ENCODE measurements around the gene BEGAIN. TPM values are rescaled to one million over a fixed set of nuclear protein-coding genes. Genes with fewer than 3 reads are reported as not detected.

Gene BEGAIN
- total RNA-seq, 1 donor from 2014 or later = 1.9 TPM

DNA sequence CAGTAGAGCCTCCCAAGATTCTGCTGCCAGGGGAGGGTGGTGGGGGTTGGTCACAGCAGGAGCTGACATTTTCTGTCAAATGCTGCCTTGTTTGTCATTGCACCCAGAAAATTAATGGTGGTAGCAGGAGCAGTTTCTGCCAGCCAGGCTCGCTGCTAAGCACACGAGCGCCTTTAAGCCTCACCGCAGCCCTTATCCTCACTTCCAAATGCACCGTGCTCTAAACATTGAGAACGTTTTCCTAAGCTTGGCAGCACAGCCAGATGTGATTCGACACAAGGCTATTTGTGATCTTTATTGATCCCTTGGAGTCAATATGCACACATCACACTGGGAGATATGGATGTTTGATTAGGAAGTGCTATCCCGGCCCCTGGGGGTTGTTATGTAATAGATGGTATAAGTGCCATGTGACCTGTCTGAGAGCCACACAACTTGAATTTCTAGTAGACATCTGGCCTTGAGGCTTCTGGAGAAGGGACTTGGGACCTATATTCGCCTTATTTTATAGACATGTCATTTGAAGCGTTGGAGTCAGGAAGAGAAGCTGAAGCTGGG lies 31.6 kb upstream of the BEGAIN start:
- no peak for DNase-seq
- Histone ChIP-seq H3K4me3 (no peak overlapping the region), H3K9me3 (replicated peaks) (no peaks in the 10 kb centered on the region), H3K4me1 (peaks cover 34% of the 10 kb centered on the region), H3K27ac (replicated peaks) (no peak overlapping the region), H3K36me3 (no peaks in the 10 kb centered on the region), H3K27me3 (ENCODE audit: low read depth) (peaks cover 92% of the 10 kb centered on the region)
- TF ChIP-seq CTCF (IDR thresholded peaks at IDR 0.05; ENCODE audit: borderline replicate concordance) = no peak
- intact Hi-C loops (cut with micrococcal nuclease) = no loop called here

DNA sequence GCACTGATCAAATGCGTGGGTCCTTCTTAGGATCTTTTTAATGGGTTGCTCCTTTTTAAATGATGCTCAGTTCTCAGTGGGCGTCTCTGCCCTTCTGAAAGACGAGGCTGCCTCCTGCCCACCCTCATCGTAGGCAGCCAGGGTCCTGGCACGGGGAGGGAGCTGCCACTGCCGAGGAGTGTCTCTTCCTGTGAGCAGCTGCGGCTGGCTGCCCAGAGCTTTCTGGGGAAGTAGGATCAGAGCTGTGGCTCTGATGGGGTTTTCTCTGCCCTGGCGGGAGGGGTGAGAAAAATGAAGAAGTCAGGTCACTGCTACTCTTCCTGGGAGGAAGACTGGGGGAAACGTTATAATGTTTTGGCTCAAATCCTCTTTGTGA lies 31.1 kb upstream of the BEGAIN start:
- H3K4me1 ChIP-seq = peaks cover 34% of the 10 kb centered on the region
- H3K36me3 ChIP-seq = no peaks in the 10 kb centered on the region
- H3K27ac ChIP-seq (replicated peaks) = no peak overlapping the region
- TF ChIP-seq CTCF (IDR thresholded peaks at IDR 0.05; ENCODE audit: borderline replicate concordance) = no peak
- H3K9me3 ChIP-seq (replicated peaks) = no peaks in the 10 kb centered on the region
- intact Hi-C loops (cut with micrococcal nuclease) = no loop called here
- DNase-seq = peak; percentile 27
- no peak overlapping the region for H3K4me3 ChIP-seq
- peaks cover 90% of the 10 kb centered on the region for H3K27me3 ChIP-seq (ENCODE audit: low read depth)

DNA sequence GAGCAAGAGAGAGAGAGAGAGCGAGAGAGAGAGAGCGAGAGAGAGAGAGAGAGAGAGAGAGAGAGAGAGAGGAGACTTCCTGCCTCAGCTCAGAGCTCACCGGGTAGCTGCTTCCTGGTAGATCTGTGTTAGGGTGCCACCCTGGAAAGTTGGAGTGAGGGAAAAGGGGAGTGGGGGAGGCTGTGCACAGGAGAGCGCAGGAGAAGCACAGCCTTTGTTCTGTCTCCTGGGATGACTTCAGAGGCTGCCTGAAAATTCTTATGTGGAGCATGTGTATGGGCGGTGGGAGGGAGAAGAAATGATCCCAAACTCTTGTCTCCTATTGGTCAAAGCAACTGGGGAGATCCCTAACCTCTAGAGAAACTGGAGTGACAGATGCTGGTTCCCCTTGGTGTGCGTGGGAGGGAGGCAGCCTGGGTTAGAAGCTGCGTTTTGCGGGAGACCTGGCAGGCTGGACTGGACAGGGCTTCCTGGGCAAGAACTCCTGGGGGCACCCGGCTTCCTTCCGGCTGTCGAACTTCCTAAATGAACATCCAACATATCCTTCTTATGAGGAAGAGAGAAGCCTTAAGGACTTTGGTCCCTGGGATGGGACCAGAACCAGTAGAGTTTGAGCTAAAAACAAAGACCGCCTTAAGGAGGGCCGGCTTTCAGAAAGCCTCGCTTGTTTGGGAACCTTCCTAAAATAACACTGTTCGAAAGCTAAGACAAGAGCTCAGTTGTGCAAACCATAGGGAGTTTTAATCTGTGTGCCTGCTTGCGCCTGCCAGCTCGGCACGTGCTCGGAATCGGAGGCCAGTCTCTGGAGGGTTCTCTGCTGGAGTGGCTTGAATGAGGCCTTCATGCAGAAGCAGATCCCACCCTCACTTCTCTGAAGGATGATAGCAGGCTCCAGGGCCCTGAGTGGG lies 30.4 kb upstream of the BEGAIN start:
- H3K4me1 ChIP-seq = peaks cover 34% of the 10 kb centered on the region
- intact Hi-C loops (cut with micrococcal nuclease) = no loop called here
- no peaks in the 10 kb centered on the region for H3K36me3 ChIP-seq
- no peak for DNase-seq
- H3K4me3 ChIP-seq = no peak overlapping the region
- TF ChIP-seq CTCF (IDR thresholded peaks at IDR 0.05; ENCODE audit: borderline replicate concordance) = no peak
- H3K9me3 ChIP-seq (replicated peaks) = no peaks in the 10 kb centered on the region
- peaks cover 89% of the 10 kb centered on the region for H3K27me3 ChIP-seq (ENCODE audit: low read depth)
- H3K27ac ChIP-seq (replicated peaks) = no peak overlapping the region

- no peak for DNase-seq
- TF ChIP-seq CTCF (IDR thresholded peaks at IDR 0.05; ENCODE audit: borderline replicate concordance) = no peak
- no peaks in the 10 kb centered on the region for H3K36me3 ChIP-seq
- intact Hi-C loops (cut with micrococcal nuclease) = no loop called here
- H3K4me1 ChIP-seq = peaks cover 27% of the 10 kb centered on the region
- no peaks in the 10 kb centered on the region for H3K9me3 ChIP-seq (replicated peaks)
- peaks cover 82% of the 10 kb centered on the region for H3K27me3 ChIP-seq (ENCODE audit: low read depth)
- H3K27ac ChIP-seq (replicated peaks) = no peak overlapping the region
- no peak overlapping the region for H3K4me3 ChIP-seq
These were observed 29.7 kb upstream of the BEGAIN start for GRCh38 chr14:100616854-100617409.

DNA sequence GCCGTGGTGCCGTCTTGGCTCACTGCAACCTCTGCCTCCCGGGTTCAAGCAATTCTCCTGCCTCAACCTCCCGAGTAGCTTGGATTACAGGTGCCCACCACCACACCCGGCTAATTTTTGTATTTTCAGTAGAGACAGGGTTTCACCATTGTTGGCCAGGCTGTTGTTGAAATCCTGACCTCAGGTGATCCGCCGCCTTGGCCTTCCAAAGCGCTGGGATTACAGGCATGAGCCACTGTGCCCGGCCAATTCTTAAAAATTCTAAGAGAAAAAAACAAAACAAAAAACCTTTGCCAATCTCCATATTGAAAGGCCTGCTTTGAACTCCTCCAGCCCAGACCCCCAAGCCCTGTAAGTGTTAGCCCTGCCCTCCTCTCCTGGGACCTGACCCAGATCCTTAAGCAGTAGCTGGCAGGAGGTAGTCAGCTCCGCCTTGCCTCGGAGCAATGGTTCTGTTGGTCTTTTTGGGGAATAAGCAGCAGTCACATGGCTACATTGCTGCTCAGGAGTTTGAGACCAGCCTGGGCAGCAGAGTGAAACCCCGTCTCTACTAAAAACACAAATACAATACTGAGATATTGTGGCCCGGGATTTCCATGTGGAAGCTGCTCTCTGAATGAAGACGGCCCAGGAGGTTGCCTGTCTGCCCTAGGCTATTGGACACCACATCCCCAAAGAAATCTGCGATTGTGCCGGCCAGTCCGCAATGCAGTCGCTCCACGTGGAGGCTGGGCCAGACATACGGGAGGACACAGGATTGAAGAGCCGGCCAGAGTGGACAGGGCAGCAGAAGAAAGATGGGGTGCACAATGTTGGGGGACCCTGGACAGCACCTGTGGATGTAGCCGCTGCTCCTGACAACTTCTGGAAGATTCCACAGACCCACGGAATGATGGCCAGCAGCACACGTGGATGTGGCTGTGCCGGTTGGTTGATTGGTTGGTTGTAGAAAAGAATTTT lies 28.8 kb upstream of the BEGAIN start:
- peaks cover 23% of the 10 kb centered on the region for H3K4me1 ChIP-seq
- no peak overlapping the region for H3K4me3 ChIP-seq
- H3K27ac ChIP-seq (replicated peaks) = no peak overlapping the region
- no peaks in the 10 kb centered on the region for H3K36me3 ChIP-seq
- H3K27me3 ChIP-seq (ENCODE audit: low read depth) = peaks cover 77% of the 10 kb centered on the region
- intact Hi-C loops (cut with micrococcal nuclease) = no loop called here
- no peak for DNase-seq
- H3K9me3 ChIP-seq (replicated peaks) = no peaks in the 10 kb centered on the region
- no peak for TF ChIP-seq CTCF (IDR thresholded peaks at IDR 0.05; ENCODE audit: borderline replicate concordance)

Measured in left ventricle myocardium inferior (tissue), 1 donor.